Neural progenitor cell (in vitro differentiated cells): ENCODE results near the gene CCNY.

Experiments
- CTCF ChIP-seq: fragments of 200-600 bp; sonication (generic); IDR thresholded peaks from 2 replicates; pipeline ENCODE4 v1.5.1; 2017; ENCODE audit warnings: antibody characterized with exemption, mild to moderate bottlenecking
- EZH2phosphoT487 ChIP-seq: fragments of 200-600 bp; sonication (generic); IDR thresholded peaks from 2 replicates; pipeline ENCODE4 v1.6.1; 2017; ENCODE audit warnings: antibody characterized with exemption

GRCh38 chr10:35486297-35486990, 150.1 kb downstream of the CCNY start:
- no peak for TF ChIP-seq CTCF
- no peak for TF ChIP-seq EZH2phosphoT487
